ENCODE data around the gene CDK14. TPM values are rescaled to one million over a fixed set of nuclear protein-coding genes. Genes with fewer than 3 reads are reported as not detected.

The CDK14 gene
- total RNA-seq, 2 donors from 2014 or later = 45.3 to 53.8 TPM

- no peak for DNase-seq (ENCODE audit: low spot score)
- intact Hi-C loops (cut with DNase I) = loop anchor here in 1 of 2 donors (10.0 kb wide), 1 partner anchor 1384 kb away; no protein-coding TSS in a partner anchor
These were observed 484.2 kb downstream of the CDK14 start for GRCh38 chr7:91080351-91080750.

DNA sequence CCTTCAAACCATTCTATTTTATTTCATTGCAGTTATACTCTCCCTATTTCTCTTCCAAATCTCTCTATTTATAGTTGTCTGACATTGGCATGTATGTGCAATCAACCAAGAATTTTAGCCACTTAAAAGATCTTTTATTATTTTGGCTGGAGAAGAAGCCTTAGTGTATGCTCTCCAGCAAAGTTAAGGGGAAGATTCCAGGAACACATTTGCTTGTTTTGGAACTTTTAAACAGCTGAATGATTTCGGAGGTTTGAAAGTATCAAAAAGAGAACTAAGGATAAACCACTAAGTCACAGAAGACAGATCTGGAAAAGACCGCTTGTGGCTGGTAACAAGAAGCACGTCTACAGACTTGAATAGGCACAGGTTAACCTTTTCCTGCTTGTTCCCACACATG lies 485.9 kb downstream of the CDK14 start:
- no peak for DNase-seq (ENCODE audit: low spot score)
- intact Hi-C loops (cut with DNase I) = loop anchor here in 1 of 2 donors (10.0 kb wide), 1 partner anchor 1383 kb away; no protein-coding TSS in a partner anchor

GRCh38 chr7:91082852-91083495 lies 486.9 kb downstream of the CDK14 start:
- intact Hi-C loops (cut with DNase I) = loop anchor here in 1 of 2 donors (10.0 kb wide), 1 partner anchor 1382 kb away; no protein-coding TSS in a partner anchor
- no peak for DNase-seq (ENCODE audit: low spot score)

GRCh38 chr7:91083855-91084644 lies 487.9 kb downstream of the CDK14 start:
- intact Hi-C loops (cut with DNase I) = loop anchor here in 1 of 2 donors (10.0 kb wide), 1 partner anchor 1381 kb away; no protein-coding TSS in a partner anchor
- DNase-seq (ENCODE audit: low spot score) = no peak

DNA sequence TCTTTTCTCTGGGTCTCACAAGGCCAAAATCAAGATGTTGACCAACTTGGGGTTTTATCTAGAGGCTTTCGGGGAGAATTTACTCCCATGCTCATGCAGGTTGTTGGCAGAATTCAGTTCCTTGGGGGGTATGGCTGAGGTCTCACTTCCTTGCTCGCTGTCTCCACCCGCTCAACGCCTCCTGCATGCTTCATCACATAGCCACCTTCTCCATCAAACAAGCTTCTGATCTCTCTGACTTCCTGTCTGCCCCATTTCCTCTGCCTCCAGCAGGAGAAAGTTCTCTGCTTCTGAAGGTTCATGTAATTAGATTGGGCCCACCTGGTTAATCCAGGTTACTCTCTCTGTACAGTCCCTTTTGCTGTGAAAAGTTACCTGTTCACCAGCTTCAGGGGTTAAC lies 489.1 kb downstream of the CDK14 start:
- intact Hi-C loops (cut with DNase I) = loop anchor here in 1 of 2 donors (10.0 kb wide), 1 partner anchor 1380 kb away; no protein-coding TSS in a partner anchor

DNA sequence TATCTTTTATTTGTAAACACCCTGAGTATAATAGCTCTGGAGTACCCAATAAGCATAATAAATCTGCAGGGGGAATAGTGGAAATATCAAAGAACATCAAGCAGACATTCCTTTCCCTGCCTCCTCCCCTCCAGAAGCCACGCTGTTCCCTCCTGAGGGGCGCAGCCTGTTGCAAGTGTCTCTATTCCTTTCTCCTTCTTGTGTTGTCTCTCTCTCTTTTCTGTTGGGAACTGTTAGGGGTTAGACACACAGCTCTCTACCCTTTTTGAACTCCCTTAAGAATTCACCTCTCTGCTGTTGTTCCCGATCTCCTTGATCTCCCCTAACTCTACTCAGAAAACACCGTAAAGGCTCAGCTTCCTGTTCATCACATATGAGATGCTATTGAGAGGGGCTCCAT lies 490.1 kb downstream of the CDK14 start:
- intact Hi-C loops (cut with DNase I) = loop anchor here in 1 of 2 donors (10.0 kb wide), 1 partner anchor 1379 kb away; no protein-coding TSS in a partner anchor

More for the DNA sequence above, 489.1 kb downstream of the CDK14 start:
- no peak for DNase-seq (ENCODE audit: low spot score)

GRCh38 chr7:91088156-91088555 lies 492.0 kb downstream of the CDK14 start:
- intact Hi-C loops (cut with DNase I) = loop anchor here in 1 of 2 donors (10.0 kb wide), 1 partner anchor 1377 kb away; no protein-coding TSS in a partner anchor
- DNase-seq (ENCODE audit: low spot score) = no peak

More for the DNA sequence above, 490.1 kb downstream of the CDK14 start:
- DNase-seq (ENCODE audit: low spot score) = no peak

GRCh38 chr7:91088691-91089090 lies 492.6 kb downstream of the CDK14 start:
- intact Hi-C loops (cut with DNase I) = loop anchor here in 1 of 2 donors (10.0 kb wide), 1 partner anchor 1376 kb away; no protein-coding TSS in a partner anchor
- no peak for DNase-seq (ENCODE audit: low spot score)

DNA sequence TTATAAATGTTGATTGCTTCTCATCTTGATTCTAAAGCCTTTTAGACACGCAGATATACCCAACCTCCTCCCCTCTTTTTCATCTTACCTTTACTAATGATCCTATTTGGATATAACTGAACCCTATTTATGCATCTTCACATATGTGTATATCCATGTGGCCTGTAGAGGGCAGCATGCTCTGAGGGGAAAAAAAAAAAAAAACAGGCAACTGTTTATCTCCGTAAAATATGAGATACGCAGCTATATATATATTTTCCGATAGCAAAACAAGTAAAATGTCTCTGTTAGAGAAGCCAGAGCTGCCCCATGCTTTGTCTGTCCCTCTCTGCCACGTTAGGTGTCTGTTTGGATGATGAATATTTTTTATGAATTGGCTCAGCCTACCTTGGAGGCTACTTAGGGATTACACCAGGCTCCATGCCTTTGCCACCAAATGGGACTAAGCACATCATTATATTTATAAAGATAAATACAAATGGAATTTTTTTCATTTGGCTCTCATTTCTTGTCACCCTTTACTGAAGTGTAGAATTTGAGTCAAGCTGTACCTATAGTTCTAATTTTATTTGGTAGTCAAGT lies 493.4 kb downstream of the CDK14 start:
- no peak for DNase-seq (ENCODE audit: low spot score)
- intact Hi-C loops (cut with DNase I) = loop anchor here in 1 of 2 donors (10.0 kb wide), 1 partner anchor 1375 kb away; no protein-coding TSS in a partner anchor

DNA sequence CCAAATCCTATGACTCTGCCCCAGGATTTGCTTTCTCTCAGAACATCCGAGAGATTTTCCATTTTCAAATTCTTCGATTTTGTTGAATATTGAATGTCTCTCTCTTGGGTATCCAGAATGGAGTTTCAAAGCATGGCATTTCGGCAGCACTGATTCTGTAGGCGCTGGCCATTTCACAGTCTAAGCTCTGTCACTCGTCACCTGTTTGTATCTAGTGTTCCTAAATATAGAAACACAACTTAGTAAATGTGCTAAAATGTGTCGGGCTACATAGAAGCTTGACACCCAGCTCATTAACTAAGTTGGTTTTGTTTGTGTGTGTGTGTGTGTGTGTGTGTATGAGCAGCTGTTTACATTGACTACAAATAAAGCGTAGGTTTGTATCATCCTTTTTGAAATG lies 494.6 kb downstream of the CDK14 start:
- no peak for DNase-seq (ENCODE audit: low spot score)
- intact Hi-C loops (cut with DNase I) = loop anchor here in 1 of 2 donors (10.0 kb wide), 1 partner anchor 174 kb away; the partner anchor contains the start of gene FZD1

GRCh38 chr7:91091631-91092030 lies 495.5 kb downstream of the CDK14 start:
- DNase-seq (ENCODE audit: low spot score) = no peak
- intact Hi-C loops (cut with DNase I) = loop anchor here in 1 of 2 donors (10.0 kb wide), 1 partner anchor 173 kb away; the partner anchor contains the start of gene FZD1

- DNase-seq (ENCODE audit: low spot score) = no peak
- intact Hi-C loops (cut with DNase I) = loop anchor here in 1 of 2 donors (10.0 kb wide), 1 partner anchor 172 kb away; the partner anchor contains the start of gene FZD1
These were observed 497.1 kb downstream of the CDK14 start for GRCh38 chr7:91093181-91093580.

DNA sequence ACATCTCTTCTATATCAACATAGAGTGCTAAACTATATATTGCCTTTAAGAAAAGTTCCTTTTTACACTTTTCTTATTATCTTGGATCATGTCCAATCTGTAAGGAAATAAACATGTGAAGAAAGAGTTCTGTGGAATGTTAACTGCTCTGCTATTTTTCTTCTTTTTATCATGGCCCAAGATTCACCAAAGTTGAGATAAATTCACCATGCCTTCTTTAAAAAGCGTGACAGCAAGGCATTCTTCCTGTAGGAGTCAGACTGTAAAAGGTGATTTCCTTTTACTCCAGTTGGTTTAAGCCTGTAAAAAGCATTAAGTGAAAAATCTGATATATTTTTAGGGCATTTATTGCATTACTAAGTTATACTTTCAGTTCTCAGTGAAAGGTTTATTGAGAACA lies 502.4 kb downstream of the CDK14 start:
- DNase-seq (ENCODE audit: low spot score) = no peak
- intact Hi-C loops (cut with DNase I) = loop anchor here in 1 of 2 donors (10.0 kb wide), 1 partner anchor 166 kb away; the partner anchor contains the start of gene FZD1

DNA sequence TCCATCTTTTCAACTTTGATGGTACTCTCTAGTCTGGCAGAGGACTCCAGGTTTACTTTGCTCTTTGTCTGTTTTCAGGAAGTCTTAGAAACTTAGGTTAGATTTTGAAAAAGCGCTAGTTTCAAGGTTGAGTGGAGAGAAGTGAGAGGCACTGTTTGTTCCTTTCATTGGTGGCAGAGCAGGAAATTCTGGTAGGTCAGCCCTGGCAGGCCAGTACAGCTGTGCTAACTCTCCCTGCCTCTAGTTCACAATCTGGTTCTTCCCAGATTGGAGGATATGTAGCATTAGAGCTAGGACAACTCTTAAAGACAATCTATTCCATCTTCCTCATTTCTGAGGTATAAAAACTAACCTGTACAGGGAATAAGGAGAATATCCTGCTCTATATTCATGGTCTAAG lies 507.2 kb downstream of the CDK14 start:
- intact Hi-C loops (cut with DNase I) = no loop called here
- no peak for DNase-seq (ENCODE audit: low spot score)

- intact Hi-C loops (cut with DNase I) = no loop called here
- no peak for DNase-seq (ENCODE audit: low spot score)
These were observed 511.3 kb downstream of the CDK14 start for GRCh38 chr7:91107460-91107859.

DNA sequence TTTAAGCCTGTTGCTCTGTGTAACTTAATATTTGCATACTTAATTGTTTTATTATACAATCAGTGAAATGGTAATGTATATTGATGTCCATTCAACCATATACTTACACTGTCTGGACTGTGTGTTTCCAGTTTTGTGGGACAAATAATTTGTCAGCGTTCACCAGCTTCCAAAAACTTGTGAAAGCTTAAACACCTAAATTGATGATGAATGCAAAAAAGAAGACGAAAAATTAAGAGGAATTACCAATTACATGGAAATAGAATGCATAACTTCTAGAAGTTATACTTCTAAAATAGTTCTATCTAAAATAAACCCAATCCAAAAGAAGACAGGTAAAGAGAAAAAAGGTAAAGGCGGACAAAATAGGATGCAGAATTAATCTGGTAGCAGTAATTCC lies 513.1 kb downstream of the CDK14 start:
- intact Hi-C loops (cut with DNase I) = no loop called here
- DNase-seq (ENCODE audit: low spot score) = no peak

DNA sequence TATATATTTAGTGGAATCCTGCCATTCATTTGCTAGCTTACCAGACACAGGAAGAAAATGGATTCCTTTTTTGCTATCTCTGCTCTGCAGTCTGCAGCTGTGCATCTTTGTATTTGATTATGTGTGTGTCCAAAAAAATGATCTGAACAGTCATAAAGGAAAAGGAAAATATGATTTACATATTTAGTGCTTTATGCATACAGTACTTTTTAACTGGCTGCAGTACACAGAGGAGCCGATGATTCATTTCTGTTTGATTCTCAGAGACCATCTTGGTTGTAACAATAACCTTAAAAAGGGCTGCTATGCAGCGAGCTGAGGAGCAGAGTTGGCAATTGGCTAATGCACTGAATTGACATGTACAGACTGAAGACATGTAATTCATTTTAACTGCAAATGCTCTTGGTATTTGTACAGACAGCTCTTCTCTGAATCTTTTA lies 516.8 kb downstream of the CDK14 start:
- no peak for DNase-seq (ENCODE audit: low spot score)
- intact Hi-C loops (cut with DNase I) = no loop called here

- intact Hi-C loops (cut with DNase I) = no loop called here
- no peak for DNase-seq (ENCODE audit: low spot score)
These were observed 518.1 kb downstream of the CDK14 start for GRCh38 chr7:91114232-91114631.

DNA sequence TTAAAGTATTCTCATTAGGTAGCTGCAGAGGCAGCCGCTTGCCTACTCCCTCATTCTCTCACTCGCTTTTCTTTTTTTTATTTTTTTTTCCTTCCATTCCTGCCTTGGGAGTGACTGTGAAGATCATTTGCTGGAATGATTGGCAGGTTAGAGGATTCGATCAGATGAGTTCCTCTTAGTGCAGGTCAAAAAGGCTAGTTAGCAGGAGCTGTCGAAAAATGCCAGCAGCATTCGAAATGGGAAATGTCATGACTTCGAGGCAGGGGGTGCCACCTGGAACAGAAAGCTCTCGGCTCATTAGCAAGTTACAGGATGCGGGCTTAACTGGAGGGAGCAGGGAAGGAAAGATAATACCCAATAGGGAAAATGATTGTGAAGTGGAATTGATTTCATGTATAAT lies 530.6 kb downstream of the CDK14 start:
- no peak for DNase-seq (ENCODE audit: low spot score)
- intact Hi-C loops (cut with DNase I) = no loop called here

All from posterior vena cava (tissue), 2 donors.